Measurements from ENCODE around the gene CMIP.

Gene CMIP

DNA sequence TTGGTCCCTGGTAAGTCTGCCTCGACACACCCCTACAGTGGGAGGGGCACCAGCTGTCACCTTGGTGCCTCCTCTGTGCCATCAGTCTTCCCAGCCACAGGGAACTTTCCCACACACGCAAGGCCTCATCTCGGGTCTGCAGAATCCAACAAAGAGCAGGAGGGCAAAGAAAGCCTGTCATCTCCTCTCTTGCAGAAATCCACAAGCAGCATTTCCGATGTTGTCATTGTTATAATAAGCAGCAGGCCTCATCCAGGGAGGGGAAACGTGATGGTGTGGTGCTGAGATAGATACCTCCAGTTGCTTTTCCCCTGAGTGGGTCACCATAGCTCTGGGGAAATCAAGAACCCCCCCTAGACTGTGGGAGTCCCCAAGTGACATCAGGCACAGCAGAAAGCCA, 110.4 kb downstream of the CMIP start:
- no peak for DNase-seq

DNA sequence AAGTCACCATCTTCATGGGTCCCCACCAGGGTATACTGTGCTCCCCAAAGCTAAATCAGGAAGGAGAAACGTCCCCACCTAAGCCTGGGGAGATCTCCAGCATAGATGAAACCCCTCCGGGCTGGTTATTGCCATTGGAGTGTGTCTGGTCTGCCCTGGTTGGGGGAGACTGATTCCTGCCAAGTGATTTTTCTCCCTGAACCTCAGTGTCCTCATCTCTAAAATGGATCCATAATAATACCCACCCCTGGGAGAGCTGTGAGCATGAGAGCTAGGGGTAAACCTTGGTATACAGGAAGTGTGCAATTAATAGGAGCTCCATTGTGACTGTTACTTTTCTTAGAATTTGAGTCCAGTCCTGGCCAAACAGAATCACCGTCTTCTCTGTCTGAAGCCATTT, 111.1 kb downstream of the CMIP start:
- DNase-seq, result no peak

DNA sequence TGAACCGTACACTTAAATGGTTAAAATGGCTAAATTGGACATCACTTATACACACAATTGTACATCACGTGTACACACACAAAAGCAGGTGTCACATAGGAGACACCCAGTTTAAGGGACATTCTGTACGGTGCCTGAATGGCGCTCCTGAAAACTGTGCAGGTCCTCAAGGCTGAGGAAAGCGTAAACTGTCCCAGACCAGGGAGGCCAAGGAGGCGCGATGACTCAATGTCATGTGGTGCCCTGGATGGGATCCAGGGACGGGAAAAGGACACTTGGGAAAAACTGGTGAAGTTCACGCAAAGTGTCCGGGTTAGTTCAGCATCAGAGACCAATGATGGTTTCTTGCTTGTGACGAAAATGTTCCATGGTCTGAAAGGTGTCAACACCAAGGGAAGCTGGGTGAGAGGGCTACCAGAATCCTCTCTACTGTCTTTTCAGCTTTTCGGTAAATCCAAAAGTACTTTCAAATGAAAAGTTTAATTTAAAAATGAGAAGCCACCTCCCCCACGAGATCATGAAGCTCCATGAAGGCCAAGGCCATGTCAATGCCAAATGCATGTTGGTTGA, 112.2 kb downstream of the CMIP start:
- no peak for DNase-seq

DNA sequence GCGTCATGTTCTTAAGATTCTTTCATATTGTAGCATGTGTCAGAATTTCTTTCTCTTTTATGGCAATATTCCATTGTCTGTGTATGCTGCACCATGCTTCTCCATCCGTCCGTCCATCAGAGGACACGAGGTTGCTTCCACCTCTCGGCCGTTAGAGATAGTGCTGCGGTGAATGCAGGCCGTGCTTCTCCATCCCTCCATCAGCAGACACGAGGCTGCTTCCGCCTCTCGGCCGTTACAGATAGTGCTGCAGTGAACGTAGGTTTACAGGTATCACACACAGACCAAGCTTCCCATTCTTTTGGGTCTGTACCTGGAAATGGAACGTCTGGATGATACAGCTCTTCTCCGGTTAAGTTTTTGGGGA, 113.5 kb downstream of the CMIP start:
- DNase-seq, result no peak

DNA sequence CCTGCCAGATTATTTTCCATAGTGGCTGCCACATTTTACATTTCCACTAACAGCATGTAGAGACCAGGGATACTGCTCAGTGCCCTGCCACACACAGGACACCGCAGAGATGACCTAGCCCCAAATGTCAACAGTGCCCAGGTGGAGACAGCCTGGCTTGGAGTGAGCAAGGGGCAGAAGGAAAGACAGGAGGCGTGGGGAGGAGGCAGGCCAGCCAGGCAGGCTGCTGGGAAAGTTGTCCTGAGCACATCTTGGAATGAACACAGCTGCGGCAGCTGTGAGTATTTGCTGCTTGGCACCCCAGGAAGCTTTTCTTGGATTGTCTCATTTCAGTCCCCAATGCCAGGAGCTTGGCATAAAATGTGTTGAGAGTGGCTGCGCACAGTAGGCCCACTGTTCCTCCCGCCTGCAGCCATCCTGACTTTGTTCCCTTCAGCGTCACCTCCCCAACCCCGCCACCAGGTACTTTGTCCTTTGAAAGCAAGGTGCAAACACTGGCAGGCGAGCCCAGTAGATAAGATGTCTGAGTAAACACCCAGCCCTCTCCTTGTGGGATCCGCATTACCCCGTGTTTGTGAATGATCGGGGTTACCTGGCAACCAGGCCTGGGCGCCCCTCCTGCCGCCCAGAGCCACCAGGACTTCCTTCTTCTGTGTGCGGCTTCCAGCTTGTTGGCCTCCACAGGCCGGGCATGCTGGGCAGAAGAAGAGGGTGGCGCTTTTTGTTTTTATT, 114.0 kb downstream of the CMIP start:
- peak; percentile 9 for DNase-seq

DNA sequence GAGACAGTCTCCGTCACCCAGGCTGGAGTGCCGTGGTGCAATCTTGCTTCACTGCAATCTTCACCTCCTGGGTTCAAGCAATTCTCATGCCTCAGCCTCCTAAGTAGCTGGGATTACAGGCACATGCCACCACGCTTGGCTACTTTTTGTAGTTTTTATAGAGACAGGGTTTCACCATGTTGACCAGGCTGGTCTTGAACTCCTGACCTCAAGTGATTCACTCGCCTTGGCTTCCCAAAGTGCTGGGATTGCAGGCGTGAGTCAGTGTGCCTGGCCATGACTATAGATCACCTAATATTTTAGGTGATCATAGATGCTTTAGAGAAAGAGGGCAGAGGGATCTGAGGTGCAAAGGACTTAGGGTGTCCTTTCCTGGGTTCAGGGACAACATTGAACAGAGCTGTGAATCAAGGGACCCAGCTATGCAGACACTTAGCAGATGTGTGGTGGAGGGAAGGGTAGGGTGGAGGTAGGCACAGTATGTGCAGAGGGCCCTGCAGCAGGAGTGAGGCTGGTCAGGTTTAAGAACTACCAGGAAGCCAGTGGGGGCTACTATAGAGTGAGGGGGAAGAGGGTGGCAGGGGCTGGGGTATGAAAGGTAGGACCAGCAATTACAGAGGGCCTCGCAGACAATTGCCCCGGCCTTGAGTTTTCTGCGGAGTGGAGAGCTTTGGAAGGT, 116.5 kb downstream of the CMIP start:
- DNase-seq, result no peak

DNA sequence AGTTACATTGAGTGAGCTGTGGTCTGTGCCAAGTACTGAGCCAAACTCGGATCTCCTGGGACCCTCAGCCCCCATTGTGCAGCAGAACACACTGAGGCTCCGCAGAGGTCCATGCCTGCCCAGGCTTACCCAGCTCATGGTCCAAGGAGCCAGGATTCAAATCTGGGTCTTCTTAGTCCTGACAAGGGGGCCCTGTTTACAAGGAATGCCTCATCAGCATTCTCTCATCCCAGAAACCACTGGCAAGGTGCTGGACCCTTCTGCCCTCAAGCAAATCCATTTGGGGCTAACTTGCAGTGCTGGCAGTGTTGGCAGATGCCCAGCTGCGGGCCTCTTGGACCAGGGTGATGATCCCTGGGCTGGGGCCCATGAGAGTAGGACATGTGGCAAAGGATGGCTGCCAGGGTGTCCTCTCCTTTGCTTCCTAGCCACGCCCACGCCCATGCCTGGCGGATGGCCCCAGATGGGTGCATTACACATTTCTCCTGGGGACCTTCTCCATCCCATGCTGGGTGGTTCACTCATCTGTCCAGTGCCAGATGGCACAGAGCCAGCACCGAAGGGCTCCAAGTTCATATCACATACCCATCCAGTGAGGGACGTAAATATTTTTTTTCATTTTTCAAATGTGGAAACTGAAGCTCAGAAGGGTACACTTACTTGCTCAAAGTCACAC, 117.7 kb downstream of the CMIP start:
- no peak for DNase-seq

DNA sequence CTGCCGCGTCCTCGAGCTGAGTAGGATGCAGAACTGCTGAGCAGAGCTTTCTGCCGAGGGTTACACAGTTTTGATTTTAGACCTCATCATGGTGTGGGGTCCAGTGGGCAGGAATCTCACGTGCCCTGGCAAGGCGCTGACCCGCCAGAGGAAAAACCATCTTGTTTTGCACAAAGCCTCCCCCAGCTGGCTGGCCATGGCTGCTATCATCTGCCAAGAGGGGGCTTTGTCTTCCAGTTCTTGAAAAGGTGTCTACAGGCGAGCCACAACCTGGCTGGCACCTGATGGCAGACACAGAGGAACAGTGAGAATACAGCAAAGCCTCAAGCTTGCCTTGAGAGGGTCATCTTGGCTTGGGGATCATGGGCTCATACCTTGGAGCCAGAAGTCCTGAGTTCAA, 118.3 kb downstream of the CMIP start:
- DNase-seq, result no peak

DNA sequence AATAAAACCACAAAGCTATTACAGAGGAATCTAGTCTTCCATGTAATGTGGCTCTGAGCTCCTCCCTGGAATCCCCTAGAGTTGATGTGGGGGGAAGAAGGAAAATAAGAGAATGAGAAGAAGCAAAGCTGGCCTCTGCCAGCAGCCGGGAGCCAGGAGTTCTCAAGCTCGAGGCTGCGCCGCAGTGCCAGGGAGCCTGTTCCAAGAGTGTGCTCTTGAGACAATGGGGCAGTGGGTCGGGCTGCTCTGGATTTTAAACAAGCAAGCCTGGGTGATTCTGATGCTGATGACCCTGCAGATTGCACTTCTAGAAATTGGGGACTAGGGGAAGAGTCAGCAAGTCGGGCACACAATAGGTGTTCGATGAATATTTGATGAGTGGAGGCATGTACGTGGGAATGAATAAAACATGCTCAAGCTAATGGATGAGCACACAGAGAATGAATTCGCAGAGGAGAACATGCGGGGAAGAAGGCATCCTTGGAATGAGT, 119.9 kb downstream of the CMIP start:
- no peak for DNase-seq

DNA sequence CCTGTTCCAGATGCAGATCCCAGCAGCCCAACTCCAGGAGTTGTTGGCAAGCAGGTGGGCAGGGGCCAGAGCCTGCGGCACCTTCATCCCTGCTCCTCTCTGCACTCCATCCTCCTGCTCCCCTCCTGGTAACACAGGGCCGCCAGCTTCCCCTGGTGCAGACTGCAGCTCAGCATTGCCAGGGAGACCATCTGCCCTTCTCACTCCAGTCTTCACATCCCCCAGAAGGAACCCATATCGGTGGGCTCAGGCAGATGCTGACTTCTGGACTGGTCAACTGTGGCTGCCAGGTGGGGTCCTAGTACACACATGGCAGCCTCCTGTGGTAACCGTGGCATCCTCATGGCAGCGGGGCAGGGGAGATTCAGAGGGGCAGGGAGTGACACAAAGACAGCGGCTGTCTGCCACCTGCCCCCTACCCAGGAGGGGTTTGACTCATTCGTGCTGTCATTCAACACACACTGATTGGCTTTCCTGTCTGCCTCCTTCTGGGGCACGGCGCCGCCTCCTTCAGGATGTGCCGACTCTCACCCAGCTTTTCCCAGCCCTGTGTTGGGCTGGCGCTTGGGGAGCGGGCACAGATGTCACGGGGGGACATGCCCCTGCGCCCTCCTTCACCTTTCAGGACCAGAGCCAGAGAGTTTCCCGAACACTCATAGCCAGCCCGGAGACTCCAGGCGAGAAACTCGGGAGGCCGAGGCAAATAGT, 120.9 kb downstream of the CMIP start:
- DNase-seq, result no peak

DNA sequence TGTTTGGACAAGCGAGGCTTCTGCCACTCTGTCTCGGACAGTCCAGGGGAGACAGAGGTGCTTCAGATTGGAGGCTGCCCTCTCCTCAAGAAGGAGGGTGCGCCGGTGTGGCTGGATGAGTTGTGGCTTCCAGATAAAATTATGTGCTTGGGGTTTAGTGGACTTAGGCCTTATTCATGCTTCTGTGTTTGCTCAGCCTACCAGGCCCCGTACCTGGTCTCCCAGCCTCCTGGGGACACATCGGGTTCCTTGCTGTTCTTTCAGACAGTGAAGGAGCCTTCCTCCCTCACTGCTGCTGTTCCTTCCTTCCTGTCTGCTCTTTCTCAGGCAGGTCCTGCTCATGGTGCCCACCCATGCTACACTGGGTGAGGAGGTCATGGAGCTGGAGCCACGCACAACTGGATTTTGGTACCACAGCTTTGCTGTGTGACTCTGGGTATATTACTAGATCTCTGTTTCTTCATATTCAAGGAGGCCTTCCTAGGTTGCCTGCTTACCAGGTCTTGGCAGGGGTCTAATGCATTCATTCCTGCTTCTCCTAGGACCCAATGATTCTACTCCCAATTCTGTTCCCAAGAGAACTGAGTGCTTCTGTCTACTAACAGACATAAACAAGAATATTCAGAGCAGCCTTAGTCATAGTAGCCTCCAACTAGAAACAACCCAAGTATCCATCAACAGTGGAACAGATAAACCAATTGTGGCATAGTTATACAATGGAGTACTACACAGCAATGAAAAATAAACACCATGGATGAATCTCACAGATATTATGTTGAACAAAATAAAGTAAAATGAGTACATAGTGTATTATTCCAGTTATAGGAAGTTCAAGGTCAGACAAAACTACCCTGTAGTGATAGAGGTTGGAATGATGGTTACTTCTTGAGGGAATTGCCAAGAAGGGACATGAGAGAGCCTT, 121.7 kb downstream of the CMIP start:
- DNase-seq, result no peak

DNA sequence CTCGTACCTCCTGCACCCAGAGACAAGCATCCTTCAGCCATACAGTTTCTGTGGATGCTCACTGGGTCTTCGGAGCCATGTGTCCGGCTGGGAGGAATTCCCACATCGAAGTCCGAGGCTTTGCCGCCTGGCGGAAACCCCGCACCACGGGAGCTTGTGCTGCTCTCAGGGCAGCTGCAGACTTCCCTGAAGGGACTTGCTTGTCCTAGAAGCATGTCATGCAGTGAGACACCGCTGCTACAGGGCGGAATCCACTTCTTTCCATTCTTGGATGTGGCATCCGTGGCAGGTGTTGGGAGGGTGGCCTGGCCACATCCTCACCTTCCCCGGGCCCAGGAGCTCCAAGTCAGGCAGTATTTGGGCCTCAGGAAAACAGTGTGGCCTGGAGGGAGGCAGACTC, 122.5 kb downstream of the CMIP start:
- no peak for DNase-seq

DNA sequence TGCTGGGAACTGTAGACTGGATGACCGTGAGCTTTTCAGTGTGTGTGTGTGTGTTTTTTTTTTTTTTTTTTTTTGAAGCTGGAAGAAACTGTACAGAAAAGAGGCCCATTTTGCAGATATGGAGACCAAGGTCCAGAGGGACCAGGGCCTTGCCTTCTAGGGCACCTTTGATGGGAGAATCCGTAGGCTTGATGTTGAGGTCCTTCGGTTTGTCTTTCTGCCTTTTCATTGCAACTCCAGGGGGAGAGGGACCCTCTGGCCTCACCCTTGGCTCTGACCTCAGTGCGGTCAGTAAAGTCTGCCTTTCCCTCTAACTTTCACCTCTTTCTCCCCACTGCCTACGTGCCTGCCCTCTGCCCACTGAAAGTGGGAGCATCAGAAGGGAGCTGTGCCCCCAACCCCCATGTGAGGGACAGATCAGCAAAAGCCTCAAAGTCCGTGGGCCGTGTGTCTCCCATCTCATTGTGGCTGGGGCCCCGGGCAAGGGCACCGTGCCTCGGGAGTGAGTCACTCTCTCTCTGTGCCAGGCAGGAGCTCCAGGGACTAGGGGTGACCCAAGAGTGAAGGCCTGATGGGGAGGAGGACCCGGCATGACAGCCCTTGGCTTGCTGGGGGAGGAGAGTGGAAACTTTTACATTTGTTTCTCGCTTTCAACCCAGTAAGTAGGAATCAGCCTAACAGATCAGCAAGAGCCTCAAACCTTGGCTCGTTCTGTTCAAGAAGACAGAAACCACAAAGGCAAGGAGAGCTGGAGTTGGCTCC, 123.6 kb downstream of the CMIP start:
- no peak for DNase-seq

DNA sequence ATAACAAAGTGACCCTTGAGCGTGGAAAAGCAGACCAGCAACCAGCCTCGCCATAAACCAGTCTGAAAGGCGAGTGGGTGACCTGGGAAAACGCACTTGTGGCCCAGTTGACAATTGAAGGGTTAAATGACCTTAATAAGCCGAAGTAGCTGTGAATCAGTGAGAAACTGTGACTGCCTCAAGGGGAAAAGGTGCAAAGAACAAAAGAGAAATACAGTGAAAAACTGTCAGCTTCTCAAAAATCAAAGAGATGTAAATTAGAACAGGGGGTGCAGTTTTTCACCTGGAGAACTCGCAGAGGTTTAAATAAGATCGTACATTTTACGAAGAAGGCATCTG, 124.1 kb downstream of the CMIP start:
- no peak for DNase-seq

DNA sequence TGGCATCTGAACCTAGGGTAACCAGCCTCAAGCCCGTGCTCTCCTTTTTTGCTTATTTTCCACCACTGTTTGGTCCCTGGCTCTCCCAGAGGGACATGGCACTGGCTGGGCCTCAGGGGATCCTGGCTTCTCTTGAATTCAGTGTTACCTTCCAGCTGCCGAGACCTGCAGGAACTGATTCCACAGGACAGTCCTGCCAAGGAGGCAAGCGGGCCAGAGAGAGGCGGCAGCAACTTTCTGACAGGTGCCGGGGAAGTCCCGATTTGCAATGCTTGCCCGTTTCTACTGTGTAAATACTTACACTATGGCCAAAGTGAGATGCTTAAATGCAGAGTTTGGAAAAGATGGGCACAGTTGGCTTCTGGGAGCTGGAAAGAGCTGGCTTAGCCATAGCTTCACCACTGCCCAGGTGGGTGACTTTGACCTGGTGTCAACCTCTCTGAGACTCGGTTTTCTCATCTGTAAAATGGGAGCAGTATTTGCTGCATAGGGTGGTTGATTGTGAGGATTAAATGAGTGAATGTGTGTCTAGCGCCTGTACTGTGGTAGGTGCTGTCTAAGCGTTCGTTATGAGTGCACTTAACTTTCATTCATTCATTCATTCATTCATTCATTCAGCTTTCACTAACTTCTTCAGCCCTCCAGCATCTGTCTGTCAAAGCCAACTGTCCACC, 124.9 kb downstream of the CMIP start:
- no peak for DNase-seq

DNA sequence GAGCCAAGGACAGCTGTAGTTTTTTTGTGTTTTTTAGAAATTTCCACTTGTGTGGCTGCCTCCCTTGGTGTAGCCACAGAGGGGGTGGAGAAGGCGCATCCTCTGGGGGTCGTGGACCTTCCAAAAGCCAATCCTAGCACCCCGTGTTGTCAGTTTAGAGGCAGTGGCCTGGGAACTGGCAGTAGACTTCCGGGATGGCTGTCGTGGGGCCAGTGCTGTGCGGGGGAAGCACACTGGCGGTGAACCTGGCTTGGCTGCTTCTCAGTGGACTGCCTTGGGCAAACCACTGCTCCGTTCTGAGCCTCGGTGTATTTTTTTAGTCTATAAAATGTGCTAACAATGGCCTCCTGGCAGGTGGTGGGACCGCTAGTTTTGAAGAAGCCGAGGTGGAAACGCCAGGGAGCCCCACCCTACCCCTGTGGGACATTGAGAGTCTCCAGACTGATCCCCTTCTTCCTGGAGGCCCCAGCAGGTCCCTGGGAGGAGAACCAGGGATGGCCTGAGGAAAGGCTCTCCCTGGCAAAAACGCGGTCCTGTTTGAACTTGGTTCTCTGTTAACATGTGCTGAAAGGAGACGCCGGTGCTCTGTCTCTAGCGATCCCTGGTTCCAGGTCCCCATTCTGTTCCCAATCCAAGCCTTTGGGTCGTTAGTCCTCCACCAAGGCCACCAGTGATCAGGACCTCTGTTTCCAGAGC, 125.7 kb downstream of the CMIP start:
- no peak for DNase-seq

DNA sequence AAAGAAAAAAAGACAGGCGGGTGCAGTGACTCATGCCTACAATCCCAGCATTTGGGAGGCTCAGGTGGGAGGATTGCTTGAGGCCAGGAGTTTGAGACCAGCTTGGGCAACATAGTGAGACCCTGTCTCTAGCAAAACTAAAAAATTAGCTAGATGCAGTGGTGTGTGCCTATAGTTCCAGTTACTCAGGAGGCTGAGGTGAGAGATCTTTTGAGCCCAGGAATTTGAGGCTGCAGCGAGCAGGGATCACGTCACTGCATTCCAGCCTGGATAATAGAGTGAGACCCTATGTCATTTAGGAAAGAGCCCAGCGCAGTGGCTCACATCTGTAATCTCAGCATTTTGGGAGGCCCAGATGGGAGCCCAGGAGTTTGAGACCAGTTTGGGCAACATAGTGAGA, 126.6 kb downstream of the CMIP start:
- no peak for DNase-seq

DNA sequence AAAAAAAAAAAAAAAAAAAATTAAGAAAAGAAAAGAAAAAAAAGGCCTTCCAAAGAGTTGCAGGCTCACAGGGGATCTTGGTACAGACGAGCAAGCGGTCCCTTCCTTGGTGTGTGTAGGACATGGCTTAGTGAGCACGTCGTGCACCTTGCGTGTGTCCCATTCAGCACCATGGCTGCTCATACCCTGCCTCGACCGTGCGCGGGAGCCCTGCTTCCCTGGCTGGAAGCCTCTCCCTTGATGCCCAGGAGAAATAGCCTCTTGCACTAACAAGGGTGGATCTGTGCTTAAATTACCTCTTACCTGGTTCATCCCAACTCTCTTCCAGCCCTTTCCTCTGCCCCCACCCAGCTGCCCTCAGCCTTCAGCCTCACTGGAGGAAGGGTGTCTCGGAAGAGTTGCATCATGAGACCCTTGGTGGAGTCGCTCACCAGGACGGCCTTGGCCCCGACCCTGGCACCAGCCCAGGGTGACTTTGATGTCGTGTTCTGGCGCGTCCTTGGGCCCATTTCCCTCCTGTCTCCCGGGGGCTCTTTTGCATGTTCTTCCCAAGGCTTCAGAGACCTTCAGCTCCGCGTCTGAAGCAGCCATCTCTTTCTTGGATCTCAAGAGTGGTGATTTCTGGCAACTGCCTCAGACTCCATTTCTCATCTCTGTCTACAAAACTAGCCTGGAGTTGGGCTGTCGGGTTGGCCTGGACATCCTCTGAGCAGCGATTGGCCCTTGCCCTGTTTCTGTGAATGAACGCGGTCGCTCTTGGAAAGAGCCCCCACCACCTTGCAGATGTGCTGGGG, 127.2 kb downstream of the CMIP start:
- no peak for DNase-seq

Measured in CD4-positive, alpha-beta T cell treated with Interleukin-10 for 1 hour (primary cell).